Measurements from ENCODE around the gene CTNNBIP1. TPM values are rescaled to one million over a fixed set of nuclear protein-coding genes. Genes with fewer than 3 reads are reported as not detected.

The CTNNBIP1 gene
- total and polyA plus RNA-seq, 2 donors from 2014 or later: 21.9 to 26.4 TPM

DNA sequence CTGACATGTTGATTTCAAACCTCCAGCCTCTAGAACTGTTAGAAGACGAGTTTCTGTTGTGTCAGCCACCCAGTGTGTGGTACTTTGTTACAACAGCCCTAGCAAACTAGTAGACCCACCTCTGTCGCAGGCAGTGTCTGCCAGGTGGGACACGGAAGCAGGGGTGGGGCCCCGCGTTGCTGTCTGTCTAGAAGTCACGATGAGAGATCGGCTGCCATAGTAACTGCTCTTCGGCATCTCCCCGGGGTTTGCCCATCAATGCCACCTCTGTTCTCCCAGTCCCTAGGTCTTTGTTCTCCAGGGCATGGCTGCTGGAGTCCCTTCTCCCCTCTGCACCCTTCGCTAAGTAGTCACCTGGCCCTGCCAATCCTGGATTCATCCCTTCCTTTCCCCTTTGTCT is 71.1 kb downstream of the CTNNBIP1 start:
- intact Hi-C loops (cut with DNase I): no loop called here

DNA sequence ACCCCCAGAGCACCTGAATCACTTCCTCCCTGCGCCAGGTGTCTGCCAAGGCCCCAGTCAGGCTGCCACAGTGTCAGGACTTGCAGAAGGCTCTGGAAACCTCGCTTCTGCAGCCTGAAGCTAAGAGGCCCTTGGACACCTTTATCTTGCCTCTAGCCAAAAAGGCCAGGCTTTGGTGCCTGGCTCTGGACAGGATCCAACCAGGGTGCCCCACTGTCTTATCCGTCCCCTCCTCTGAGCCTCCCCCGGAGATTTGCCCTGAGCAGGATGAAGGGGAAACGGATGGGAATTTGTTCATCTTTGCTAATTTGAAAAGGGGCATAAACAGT is 73.5 kb downstream of the CTNNBIP1 start:
- FAIRE-seq (no peak), DNase-seq (no peak)
- H3K4me3 ChIP-seq (ENCODE audit: low read length in 3 of 3): no peak overlapping the region
- no peaks in the 10 kb centered on the region for H3K36me3 ChIP-seq (ENCODE audit: control insufficient read depth in 2 of 3, insufficient read depth in 3 of 3, low read length in 3 of 3)
- intact Hi-C loops (cut with DNase I): no loop called here
- H3K27me3 ChIP-seq (ENCODE audit: control insufficient read depth, insufficient read depth, low read length): no peaks in the 10 kb centered on the region
- peaks cover 0 to 6% (median 0%) of the 10 kb centered on the region in 3 donors for H3K4me1 ChIP-seq (ENCODE audit: control insufficient read depth in 2 of 3, insufficient read depth in 2 of 3, low read depth in 1 of 3, low read length in 3 of 3)
- TF ChIP-seq, protein P1, sequence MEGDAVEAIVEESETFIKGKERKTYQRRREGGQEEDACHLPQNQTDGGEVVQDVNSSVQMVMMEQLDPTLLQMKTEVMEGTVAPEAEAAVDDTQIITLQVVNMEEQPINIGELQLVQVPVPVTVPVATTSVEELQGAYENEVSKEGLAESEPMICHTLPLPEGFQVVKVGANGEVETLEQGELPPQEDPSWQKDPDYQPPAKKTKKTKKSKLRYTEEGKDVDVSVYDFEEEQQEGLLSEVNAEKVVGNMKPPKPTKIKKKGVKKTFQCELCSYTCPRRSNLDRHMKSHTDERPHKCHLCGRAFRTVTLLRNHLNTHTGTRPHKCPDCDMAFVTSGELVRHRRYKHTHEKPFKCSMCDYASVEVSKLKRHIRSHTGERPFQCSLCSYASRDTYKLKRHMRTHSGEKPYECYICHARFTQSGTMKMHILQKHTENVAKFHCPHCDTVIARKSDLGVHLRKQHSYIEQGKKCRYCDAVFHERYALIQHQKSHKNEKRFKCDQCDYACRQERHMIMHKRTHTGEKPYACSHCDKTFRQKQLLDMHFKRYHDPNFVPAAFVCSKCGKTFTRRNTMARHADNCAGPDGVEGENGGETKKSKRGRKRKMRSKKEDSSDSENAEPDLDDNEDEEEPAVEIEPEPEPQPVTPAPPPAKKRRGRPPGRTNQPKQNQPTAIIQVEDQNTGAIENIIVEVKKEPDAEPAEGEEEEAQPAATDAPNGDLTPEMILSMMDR (IDR thresholded peaks at IDR 0.05; ENCODE audit: borderline replicate concordance, extremely low read depth, insufficient read depth): no peak
- H3K27ac ChIP-seq (ENCODE audit: low read depth in 2 of 2, low read length in 2 of 2): no peak overlapping the region
- H3K9me3 ChIP-seq (ENCODE audit: control insufficient read depth in 2 of 3, insufficient read depth in 1 of 3, low read length in 3 of 3): no peaks in the 10 kb centered on the region
- H3K9ac ChIP-seq (ENCODE audit: low read length in 3 of 3): no peak overlapping the region

More for the DNA sequence above, 71.1 kb downstream of the CTNNBIP1 start:
- TF ChIP-seq, protein P1 (IDR thresholded peaks at IDR 0.05; ENCODE audit: borderline replicate concordance, extremely low read depth, insufficient read depth): no peak
- no peak overlapping the region for H3K4me3 ChIP-seq (ENCODE audit: low read length in 3 of 3)
- H3K36me3 ChIP-seq (ENCODE audit: control insufficient read depth in 2 of 3, insufficient read depth in 3 of 3, low read length in 3 of 3): no peaks in the 10 kb centered on the region
- H3K9ac ChIP-seq (ENCODE audit: low read length in 3 of 3): no peak overlapping the region
- H3K4me1 ChIP-seq (ENCODE audit: control insufficient read depth in 2 of 3, insufficient read depth in 2 of 3, low read depth in 1 of 3, low read length in 3 of 3): peaks cover 0 to 9% (median 0%) of the 10 kb centered on the region in 3 donors
- H3K9me3 ChIP-seq (ENCODE audit: control insufficient read depth in 2 of 3, insufficient read depth in 1 of 3, low read length in 3 of 3): no peaks in the 10 kb centered on the region
- no peaks in the 10 kb centered on the region for H3K27me3 ChIP-seq (ENCODE audit: control insufficient read depth, insufficient read depth, low read length)
- no peak for FAIRE-seq
- no peak overlapping the region for H3K27ac ChIP-seq (ENCODE audit: low read depth in 2 of 2, low read length in 2 of 2)
- DNase-seq: peak in 1 of 5 donors; percentile 64

DNA sequence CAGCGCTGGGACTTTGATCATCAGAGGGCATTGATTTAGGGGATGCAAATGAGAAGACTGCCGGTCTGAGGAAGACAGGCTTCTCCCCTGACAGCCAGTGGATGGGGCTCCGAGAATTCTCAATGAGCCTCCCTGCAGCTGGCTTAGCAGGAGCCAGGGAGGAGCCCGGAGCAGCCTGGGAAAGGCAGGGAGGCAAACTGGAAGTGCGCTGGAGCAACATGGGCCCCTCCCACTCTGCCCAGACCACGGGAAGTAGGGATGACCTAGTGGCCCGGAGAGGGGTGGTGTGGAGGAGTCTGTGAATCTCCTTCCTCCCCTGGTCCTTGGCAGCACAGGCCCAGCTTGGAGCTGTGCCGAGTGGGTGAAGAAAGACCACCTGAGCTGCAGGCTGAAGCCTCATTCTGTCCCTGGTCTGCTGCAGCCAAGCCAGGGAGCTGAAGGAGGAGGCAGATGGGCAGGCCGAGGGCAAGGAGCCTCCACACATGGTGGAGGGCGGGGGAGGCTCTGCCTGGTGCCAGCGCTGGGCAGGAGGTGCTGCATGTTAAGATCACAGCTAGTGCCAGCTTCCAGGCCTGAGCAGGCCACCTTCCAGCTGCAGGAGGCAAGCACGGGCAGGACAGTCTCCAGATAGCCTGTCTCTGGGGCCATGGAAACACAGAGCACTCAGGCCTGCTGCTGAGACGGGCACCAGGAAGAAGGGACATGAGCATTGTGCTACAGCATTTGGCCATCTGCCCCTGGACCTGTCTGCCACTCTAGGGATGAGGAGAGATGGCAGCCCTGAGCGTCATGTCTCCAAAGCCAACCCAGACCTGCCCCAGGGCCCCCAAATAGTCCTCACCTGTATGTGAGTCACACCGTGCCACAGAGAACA is 74.1 kb downstream of the CTNNBIP1 start:
- Histone ChIP-seq H3K9ac (ENCODE audit: low read length in 3 of 3) (no peak overlapping the region), H3K4me1 (ENCODE audit: control insufficient read depth in 2 of 3, insufficient read depth in 2 of 3, low read depth in 1 of 3, low read length in 3 of 3) (peaks cover 0 to 6% (median 0%) of the 10 kb centered on the region in 3 donors), H3K36me3 (ENCODE audit: control insufficient read depth in 2 of 3, insufficient read depth in 3 of 3, low read length in 3 of 3) (no peaks in the 10 kb centered on the region), H3K9me3 (ENCODE audit: control insufficient read depth in 2 of 3, insufficient read depth in 1 of 3, low read length in 3 of 3) (no peaks in the 10 kb centered on the region), H3K27me3 (ENCODE audit: control insufficient read depth, insufficient read depth, low read length) (no peaks in the 10 kb centered on the region), H3K4me3 (ENCODE audit: low read length in 3 of 3) (peak overlapping the region in 1 of 3 donors; percentile 17), H3K27ac (ENCODE audit: low read depth in 2 of 2, low read length in 2 of 2) (no peak overlapping the region)
- TF ChIP-seq, protein P1 (IDR thresholded peaks at IDR 0.05; ENCODE audit: borderline replicate concordance, extremely low read depth, insufficient read depth): no peak
- intact Hi-C loops (cut with DNase I): no loop called here
- DNase-seq: peak; percentile 77 to 91 (median 88)
- no peak for FAIRE-seq
